ENCODE measurements around the gene RGS4.
A peak's percentile ranks its signal among the peaks of the same experiment; 100 is the strongest.
"Not testable (repeated sequence)": the region's sequence is repeated elsewhere in the genome, so short reads cannot be mapped to it uniquely, and the experiment has no call there.

The RGS4 gene

GRCh38 chr1:163069655-163070277 lies 605 bp downstream of the RGS4 start:
- no peak for DNase-seq

GRCh38 chr1:163071405-163072255 lies 2.5 kb downstream of the RGS4 start:
- DNase-seq, result peak; percentile 21

GRCh38 chr1:163072658-163073057 lies 3.5 kb downstream of the RGS4 start:
- DNase-seq, result no peak

GRCh38 chr1:163074004-163074403 lies 4.8 kb downstream of the RGS4 start:
- no peak for DNase-seq

DNA sequence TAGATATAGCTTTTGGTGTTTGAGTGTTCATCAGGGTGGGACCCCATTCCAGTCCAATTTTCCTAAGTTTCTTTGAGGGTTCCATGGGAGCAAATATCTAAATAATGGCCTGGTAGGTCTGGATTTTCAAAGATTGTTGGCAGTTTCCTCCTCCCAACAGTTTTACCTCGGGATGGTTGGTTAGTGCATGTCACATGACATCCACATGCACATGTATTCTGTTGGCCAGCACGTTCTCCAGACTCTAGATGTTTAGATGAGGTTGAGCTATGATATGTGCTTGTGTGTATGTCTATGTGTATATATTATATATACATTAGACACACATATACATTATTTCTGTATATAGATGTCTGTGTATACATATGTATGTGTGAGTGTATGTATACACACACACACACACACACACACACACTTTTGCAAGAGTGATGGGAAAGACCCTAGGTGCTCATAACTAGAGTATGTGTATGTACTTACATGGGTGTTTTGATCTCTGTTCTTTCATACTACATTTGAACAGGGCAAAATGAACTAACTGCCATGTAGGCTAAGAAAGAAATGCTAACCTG lies 5.6 kb downstream of the RGS4 start:
- no peak for DNase-seq

- no peak for DNase-seq
These were observed 6.9 kb downstream of the RGS4 start for GRCh38 chr1:163076044-163076443.

DNA sequence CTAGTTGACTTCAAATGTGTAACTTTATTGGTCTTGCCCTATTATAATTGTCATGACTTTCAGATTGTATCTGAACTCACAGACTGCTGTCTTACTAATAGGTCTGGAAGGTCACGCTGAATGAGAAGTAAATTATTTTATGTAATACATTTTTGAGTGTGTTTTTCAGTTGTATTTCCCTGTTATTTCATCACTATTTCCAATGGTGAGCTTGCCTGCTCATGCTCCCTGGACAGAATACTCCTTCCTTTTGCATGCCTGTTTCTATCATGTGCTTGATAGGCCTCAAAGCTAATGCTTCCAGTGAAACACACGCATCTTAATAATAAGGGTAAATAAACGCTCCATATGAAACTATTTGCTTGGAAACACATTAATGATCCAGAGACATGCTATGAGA lies 7.3 kb downstream of the RGS4 start:
- no peak for DNase-seq

GRCh38 chr1:163076981-163077761 lies 8.0 kb downstream of the RGS4 start:
- no peak for DNase-seq

- DNase-seq, result no peak
These were observed 13.8 kb downstream of the RGS4 start for GRCh38 chr1:163082971-163083370.

DNA sequence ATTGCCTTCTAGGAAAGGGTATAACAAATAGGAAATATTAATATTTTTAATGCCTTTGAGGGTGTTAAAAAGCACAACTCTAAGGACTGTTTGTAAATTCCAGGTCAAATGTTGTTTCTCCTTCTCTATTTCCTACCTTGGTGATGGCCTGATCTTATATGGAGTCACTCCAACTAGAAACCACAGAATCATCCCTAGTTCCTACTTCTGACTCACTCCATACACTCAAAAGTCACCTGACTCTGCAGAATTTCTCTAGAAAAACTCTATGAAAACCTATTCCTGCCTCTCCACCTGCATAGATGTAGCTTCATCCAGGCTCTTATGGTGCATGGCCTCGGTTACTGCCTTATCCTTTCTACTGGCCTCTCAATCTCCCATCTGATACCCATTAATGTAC lies 14.5 kb downstream of the RGS4 start:
- no peak for DNase-seq

DNA sequence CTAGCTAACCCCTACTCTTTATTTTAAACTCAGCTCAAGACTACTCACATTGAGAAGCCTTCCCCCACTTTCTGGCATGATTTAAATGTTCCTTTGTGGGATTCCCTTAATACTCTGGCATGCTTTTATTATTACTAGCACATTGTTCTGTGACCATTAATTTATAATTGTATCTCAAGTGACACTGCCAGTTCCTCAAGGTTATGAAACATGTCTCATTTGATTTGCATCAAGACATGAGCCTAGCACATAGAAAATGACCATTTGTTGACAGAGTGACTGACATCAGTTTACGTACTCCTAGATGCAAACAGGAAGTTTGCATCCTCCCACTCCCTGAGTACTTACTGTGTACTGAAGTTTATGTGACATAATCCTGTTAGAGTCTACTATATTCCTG lies 15.2 kb downstream of the RGS4 start:
- no peak for DNase-seq

DNA sequence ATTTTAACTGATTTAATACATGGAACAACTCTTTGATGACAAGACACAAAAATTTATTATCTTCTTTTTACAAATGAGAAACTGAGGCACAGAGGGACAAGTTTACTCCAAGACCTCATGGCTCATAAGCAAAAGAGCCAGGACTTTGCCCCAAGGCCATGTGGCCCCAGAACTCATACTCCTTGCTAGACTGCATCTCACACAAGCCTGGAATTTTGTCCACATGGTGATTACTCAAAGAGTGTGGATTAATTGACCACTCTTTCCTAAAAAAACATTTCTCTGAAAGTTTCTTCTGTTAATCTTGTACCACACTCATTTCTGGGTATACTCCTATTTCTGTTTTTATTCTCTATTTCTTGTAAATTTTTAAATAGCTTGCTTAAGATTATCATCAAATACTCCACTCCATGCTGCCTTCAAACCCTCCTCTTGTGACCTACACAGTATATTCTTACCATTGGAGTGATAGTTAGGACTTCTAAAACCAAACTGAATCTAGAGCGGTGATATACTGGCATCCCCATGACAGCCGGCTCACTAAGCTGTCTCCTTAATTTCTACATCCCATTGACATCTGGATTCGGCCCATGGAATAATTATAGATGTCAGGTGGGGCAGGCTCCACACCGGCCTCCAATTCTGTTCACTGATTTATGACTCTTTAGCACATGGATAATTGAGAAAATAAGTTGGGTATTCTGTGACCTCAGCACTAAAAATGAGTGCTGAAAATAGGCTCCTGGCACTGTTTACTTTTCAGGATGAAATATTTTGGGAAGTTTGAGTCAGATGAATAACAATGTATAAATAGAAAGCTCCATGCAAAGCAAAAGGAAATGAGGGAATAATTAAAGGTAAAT lies 16.1 kb downstream of the RGS4 start:
- DNase-seq, result no peak

DNA sequence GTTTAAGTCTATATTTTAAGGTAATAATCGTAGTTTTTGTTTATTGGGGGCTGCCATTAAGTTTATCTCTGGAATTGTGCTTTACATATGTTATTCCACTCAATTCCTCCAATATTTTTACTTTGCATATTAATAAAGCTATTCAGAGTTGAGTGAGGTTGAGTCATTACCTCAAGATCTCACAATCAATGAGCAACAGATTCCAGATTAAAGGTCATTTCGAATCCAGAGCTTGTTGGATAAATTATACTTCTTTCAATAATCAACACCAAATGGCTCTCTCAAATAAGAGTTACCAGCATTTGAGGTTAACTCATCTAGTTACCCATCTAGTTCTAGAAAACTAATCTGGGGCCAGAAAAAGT lies 16.7 kb downstream of the RGS4 start:
- DNase-seq, result no peak

- DNase-seq, result not testable (repeated sequence)
These were observed 20.0 kb downstream of the RGS4 start for GRCh38 chr1:163089117-163089516.

DNA sequence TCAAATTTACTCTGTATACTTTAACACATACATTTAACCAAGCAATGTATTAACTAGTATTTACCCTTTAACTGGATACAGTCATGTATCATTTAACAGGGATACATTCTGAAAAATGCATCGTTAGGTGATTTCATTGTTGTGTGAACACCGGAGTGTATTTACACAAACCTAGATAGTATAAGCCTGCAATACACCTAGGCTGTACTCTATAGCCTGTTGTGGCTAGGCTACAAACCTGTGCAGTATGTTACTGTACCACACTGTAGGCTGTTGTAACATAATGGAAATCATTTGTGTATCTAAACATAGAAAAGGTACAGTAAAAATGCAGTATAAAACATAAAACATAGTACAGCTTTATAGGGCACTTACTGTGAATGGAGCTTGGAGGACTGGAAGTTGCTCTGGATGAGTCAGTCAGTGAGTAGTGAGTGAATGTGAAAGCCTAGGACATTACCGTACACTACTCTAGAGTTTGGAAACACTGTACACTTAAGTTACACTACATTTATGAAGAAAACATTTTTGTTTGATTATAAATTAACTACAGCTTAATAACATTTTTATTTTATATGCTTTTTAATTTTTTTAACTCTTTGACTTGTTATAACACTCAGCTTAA lies 21.3 kb downstream of the RGS4 start:
- no peak for DNase-seq

DNA sequence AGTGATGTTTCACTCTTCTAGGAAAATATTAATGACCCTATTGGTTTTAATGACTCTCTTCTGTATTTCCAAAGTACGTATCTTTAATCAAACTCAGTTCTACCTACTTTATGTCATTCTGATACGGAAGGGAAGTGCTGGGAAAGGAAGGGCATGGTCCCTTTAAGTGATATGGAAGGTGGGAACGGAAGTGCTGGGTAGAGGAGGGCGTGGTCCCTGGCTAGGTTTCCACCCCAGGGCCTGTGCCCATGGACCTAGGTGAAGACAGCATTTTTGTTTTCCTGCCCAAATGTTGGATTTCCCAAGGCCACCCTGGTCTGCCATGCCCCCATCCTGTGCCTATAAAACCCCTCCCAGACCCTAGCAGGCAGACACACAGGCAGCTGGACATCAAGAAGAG lies 24.0 kb downstream of the RGS4 start:
- DNase-seq, result no peak

DNA sequence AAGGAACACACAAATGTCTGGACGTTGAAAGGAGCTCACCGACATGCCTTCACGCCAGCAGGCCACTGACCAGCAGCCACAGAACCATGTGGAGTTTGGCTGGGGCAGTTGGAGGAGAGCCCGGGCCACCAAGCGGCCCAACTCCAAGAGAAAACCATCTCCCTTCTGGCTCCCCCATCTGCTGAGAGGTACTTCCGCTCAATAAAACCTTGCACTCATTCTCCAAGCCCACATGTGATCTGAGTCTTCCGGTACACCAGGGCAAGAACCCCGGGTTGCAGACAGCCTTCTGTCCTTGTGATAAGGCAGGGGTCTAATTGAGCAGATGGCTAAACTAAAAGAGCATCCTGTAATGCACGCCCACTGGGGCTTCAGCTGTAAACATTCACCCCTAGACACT lies 24.4 kb downstream of the RGS4 start:
- DNase-seq, result no peak

GRCh38 chr1:163094182-163094581 lies 25.0 kb downstream of the RGS4 start:
- DNase-seq, result no peak

GRCh38 chr1:163094589-163094988 lies 25.4 kb downstream of the RGS4 start:
- no peak for DNase-seq

DNA sequence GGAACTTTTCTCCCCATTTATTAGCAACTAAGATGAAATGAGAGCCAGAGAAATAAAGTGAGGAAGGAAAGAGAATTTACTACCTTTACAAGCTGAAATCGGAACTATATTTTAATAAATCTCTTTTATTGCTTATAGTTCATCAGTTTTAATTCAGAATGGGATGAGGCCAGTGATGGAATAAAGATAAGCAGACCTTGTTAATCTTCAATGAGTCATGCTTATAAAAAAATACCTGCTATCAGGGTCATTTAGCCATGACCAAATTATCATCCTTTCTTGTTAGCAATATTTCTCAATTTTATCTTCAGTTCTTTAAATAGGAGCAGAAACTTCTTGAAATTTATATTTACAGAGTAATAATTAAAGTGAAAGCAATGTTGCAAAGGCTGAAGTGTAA lies 26.1 kb downstream of the RGS4 start:
- no peak for DNase-seq

DNA sequence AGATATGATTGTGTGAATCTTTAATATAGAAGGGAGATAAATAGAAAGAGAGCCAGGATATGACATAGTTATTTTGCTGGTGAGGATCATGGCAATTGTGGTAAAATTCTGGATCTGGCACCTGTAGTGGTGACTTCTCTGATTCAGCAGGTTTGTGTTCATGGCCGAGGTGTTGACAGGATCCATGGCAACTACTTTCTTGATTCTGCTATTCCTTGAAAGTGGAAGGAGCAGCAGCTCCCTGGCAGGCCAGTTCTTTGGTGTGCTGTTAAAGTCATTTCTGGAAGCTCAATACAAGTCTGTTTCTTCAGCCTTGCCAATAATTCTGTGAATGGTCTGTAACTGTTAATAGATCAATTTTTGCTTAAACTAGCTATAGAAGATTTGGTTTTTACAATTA lies 33.4 kb downstream of the RGS4 start:
- no peak for DNase-seq

Measured in activated naive CD4-positive, alpha-beta T cell treated with anti-CD3 and anti-CD28 coated beads, Interleukin-2, amount 50 U/mL, for 16 hours (primary cell).